SU-DHL-6 (cell line): ENCODE results near the gene GLMN.

Experiments used
- H2AFZ ChIP-seq: fragments of 200-600 bp; sonication (generic); 2 replicates; pipeline ENCODE4 v1.6.1; 2014; ENCODE audit warnings: low read depth, mild to moderate bottlenecking, moderate library complexity, mixed read lengths, antibody characterized with exemption, low read length; ENCODE audit not compliant: severe bottlenecking
- H3F3A ChIP-seq: fragments of 200-600 bp; shearing (Covaris generic); 2 replicates; pipeline ENCODE4 v1.6.0; 2016; ENCODE audit warnings: antibody characterized with exemption, mild to moderate bottlenecking; ENCODE audit not compliant: insufficient read depth
- H3K27ac ChIP-seq: fragments of 200-600 bp; sonication (generic); 2 replicates; pipeline ENCODE4 v1.5.1; 2016; ENCODE audit warnings: low read depth, mild to moderate bottlenecking, low read length, moderate library complexity, mixed read lengths
- H3K27me3 ChIP-seq: fragments of 200-600 bp; sonication (generic), shearing (Covaris generic); 2 replicates; pipeline ENCODE4 v1.6.0; 2014; ENCODE audit warnings: mild to moderate bottlenecking, low read length
- H3K36me3 ChIP-seq: fragments of 200-600 bp; sonication (generic); 2 replicates; pipeline ENCODE4 v1.6.1; 2014; ENCODE audit warnings: mild to moderate bottlenecking, low read length, mixed read lengths
- H3K4me2 ChIP-seq: fragments of 300-600, 200-600 bp; shearing (Covaris generic), sonication (generic); 2 replicates; pipeline ENCODE4 v1.6.0; 2014; ENCODE audit warnings: low read length, low read depth, mild to moderate bottlenecking; ENCODE audit not compliant: poor library complexity, severe bottlenecking
- H3K4me3 ChIP-seq: fragments of 200-600 bp; sonication (generic); 2 replicates; pipeline ENCODE4 v1.5.1; 2014; ENCODE audit warnings: antibody characterized with exemption, low read length, mild to moderate bottlenecking, mixed read lengths; ENCODE audit not compliant: insufficient read depth, poor library complexity, severe bottlenecking
- H3K79me2 ChIP-seq: fragments of 200-600 bp; sonication (generic); 2 replicates; pipeline ENCODE4 v1.6.1; 2014; ENCODE audit warnings: mild to moderate bottlenecking, low read length, moderate library complexity; ENCODE audit not compliant: insufficient read depth
- H3K9ac ChIP-seq: fragments of 200-600 bp; sonication (generic); 2 replicates; pipeline ENCODE4 v1.7.0; 2014; ENCODE audit warnings: mild to moderate bottlenecking, low read length
- H3K9me2 ChIP-seq: fragments of 200-600 bp; sonication (generic); replicated peaks from 2 replicates; pipeline ENCODE4 v1.6.1; 2014; ENCODE audit warnings: low read length; ENCODE audit not compliant: insufficient read depth
- H3K9me3 ChIP-seq: fragments of 200-600 bp; sonication (generic); 2 replicates; pipeline ENCODE4 v1.6.1; 2014; ENCODE audit warnings: low read length, mixed read lengths; ENCODE audit not compliant: insufficient read depth
- H4K20me1 ChIP-seq: fragments of 200-600 bp; sonication (generic); 2 replicates; pipeline ENCODE4 v1.6.1; 2014; ENCODE audit warnings: low read depth, mild to moderate bottlenecking, antibody characterized with exemption, low read length, moderate library complexity, mixed read lengths
- CTCF ChIP-seq: fragments of 200-600 bp; sonication (generic); IDR thresholded peaks from one replicate; pipeline ENCODE4 v1.5.1; 2017; ENCODE audit warnings: antibody characterized with exemption, mild to moderate bottlenecking, low read length, moderate library complexity; ENCODE audit not compliant: insufficient read depth, poor library complexity, severe bottlenecking
- EZH2phosphoT487 ChIP-seq: fragments of 200-600 bp; sonication (generic), shearing (Covaris generic); conservative IDR thresholded peaks from 2 replicates; pipeline ENCODE4 v1.6.1; 2018; ENCODE audit warnings: mild to moderate bottlenecking, antibody characterized with exemption, low read length, moderate library complexity, mixed read lengths

GLMN gene

GRCh38 chr1:92298573-92299476, at the start of gene GLMN, which contains the start of gene RPAP2:
TSS of gene GLMN (minus strand) at chr1:92298987. CDS start at chr1:92297999, 988 bp downstream.
TSS of gene RPAP2 (plus strand) at chr1:92299059. CDS start at chr1:92299074, 15 bp downstream.
- peak within 1 kb of the TSS; percentile 99 for H3K4me2 ChIP-seq
- peak within 1 kb of the TSS; percentile 84 for H3K9ac ChIP-seq
- H3K4me3 ChIP-seq, result peak within 1 kb of the TSS; percentile 89
- peaks cover 23% of the 10 kb centered on the region for H3K79me2 ChIP-seq
- no peaks in the 10 kb centered on the region for H3F3A ChIP-seq
- no peaks in the 10 kb centered on the region for H3K9me3 ChIP-seq
- H3K27me3 ChIP-seq, result no peaks in the 10 kb centered on the region
- no peaks in the 10 kb centered on the region for H3K9me2 ChIP-seq
- H4K20me1 ChIP-seq, result no peaks in the 10 kb centered on the region
- H3K36me3 ChIP-seq, result peaks cover 19% of the 10 kb centered on the region
- TF ChIP-seq EZH2phosphoT487 (no peak), CTCF (no peak)
- H3K27ac ChIP-seq, result peak within 1 kb of the TSS; percentile 81
- peak within 1 kb of the TSS; percentile 86 for H2AFZ ChIP-seq

GRCh38 chr1:92346866-92347640, 48.3 kb upstream of the GLMN start:
- Histone ChIP-seq H2AFZ (no peak overlapping the region), H3K4me3 (no peak overlapping the region), H3K9ac (no peak overlapping the region), H3K9me2 (no peaks in the 10 kb centered on the region), H3K9me3 (no peaks in the 10 kb centered on the region), H3F3A (no peaks in the 10 kb centered on the region), H3K27ac (no peak overlapping the region), H4K20me1 (no peaks in the 10 kb centered on the region), H3K36me3 (peaks cover 11% of the 10 kb centered on the region; the same call in 1 of the 2 replicates), H3K79me2 (no peaks in the 10 kb centered on the region), H3K27me3 (no peaks in the 10 kb centered on the region), H3K4me2 (no peak overlapping the region)
- TF ChIP-seq CTCF (no peak), EZH2phosphoT487 (no peak)

GRCh38 chr1:92343061-92343460, 44.3 kb upstream of the GLMN start:
- Histone ChIP-seq H3K4me2 (no peak overlapping the region), H3K27me3 (no peaks in the 10 kb centered on the region), H3K9me3 (no peaks in the 10 kb centered on the region), H2AFZ (no peak overlapping the region), H3K36me3 (peaks cover under 1% of the 10 kb centered on the region; the same call in 1 of the 2 replicates), H4K20me1 (no peaks in the 10 kb centered on the region), H3F3A (no peaks in the 10 kb centered on the region), H3K9me2 (no peaks in the 10 kb centered on the region), H3K79me2 (no peaks in the 10 kb centered on the region), H3K4me3 (no peak overlapping the region), H3K27ac (no peak overlapping the region), H3K9ac (no peak overlapping the region)
- TF ChIP-seq EZH2phosphoT487, result no peak
- TF ChIP-seq CTCF, result no peak
